ENCODE data around the gene IL5.

IL5 gene

DNA sequence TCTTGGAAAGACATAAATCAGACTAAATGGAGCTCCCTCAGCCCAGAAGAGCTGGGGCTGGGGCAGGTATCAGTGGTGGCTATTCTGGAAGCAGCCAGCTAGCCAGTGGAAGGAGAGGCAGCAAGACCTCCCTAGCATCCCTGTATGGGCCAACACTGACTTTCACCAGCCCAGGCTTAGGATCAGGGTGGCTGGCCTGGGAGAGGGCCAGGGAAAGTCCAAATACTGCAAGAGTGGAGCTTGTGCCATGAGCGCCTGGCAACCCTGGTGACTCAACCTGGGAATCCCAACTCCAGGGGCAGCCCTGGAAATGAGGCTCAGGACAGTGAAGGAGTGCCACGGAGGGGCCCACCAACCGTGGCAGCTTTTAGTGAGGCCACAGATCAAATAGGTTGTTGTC, 45.2 kb downstream of the IL5 start:
- DNase-seq = no peak

DNA sequence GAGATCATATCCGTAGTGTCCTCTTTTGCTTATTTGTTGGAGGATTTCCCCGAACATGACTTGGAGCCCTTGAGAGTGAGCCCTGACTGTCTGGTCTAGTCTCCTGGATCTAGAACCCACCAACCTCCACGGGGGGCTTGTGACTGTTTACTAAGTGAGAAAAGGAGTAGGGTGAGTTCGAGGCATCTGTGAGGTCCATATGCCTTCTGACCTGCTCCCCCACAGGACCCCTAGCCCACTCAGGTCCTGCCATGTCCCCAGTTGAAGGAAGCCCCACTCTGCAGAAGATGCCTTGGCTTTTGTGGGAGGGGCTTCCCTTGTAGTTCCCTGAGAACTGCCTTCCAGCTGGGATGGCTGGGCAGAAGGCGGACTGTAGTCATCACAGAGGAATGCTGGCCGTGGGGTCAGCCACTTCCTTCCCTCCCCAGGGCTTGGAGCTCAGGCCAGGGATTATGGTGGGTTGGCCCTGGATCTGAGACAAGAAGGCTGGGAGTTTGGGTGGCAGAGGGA, 45.8 kb downstream of the IL5 start:
- no peak for DNase-seq

DNA sequence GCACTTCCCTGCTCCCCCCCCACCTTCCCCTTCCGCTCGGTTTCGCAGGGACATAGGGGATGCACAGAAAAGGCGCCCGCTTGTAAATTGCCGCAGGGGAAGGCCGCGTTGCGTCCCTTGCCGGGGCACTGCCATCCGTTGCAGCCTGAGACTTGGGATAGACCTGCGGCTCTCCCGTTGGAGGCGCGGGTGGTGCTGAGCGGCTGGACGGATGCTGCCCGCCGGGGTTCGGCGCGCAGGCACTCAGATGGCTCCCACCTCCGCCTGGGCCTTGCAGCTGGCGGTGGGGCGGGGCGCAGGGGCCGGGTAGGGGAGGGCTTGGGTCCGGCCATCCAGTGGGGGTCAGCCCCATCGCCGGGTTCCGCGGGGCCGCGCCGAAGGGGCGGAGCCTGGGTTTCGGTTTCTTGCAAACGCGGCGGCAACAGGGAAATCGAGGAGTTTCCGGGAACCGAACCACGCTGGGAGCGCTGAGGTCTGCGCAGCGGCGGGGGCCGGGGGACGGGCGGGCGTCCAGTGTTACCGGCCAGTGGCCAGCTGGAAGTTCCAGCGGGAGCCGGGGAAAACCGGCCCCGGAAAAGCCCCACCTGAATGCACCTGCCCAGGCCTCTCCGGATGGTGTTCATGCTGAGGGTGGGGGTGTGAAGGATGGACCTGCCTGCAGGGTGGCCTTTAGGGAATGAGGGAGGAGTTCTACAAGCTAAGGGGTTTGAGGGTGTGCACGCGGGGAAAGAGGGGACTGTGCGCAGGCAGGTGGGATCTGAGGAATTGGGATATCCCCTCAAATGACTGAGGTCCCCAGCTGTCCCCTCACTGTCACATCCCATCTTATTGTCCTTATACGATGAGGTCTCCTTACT, 46.5 kb downstream of the IL5 start:
- DNase-seq = no peak

DNA sequence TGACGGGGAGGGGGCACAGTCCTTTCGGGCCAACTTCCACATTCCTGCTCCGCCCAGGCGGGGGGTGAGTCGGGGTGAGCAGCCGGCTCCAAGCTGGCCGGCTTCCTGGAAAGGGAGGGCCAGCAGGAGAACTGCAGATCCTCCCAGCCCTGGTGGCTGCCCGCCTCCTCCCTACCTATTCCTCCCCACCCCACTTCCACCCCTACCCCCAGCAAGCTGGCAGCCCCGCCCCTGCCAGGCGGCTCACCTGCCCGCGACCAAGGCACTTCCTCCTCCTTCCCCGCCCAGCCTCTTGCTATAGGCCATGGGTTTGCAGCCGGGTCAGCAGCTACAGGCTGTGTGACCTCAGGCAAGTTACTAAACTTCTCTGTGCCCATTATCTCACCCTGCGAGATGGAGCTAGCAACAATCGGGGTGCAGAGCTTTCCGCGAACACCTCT, 47.1 kb downstream of the IL5 start:
- peak; percentile 71 to 74 for DNase-seq

DNA sequence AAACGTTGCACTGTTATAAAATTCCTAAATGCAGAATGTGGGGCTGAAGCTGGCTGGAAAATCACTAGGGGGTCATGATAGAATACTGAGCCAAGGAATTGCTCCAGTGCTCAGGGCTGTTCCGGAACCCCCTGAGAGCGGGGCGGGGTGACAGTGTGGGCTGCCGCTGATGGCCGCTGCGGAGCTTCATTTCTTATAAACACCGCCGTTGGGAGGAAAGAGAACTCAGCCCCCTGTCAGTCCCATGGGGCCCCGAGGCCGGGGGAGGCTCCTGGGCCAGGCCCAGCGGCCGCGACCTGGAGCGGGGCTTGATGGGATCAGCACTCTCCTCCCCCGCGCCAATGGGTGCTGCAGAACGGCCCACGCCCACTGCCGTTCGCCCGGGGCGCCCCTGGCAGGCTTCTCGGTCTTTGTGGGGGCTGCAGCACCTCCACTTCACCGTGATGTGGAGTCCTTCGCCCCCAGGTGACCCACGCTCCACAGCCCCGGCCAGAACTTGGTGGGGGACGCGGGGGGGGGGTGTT, 47.6 kb downstream of the IL5 start:
- DNase-seq = peak; percentile 68 to 70

DNA sequence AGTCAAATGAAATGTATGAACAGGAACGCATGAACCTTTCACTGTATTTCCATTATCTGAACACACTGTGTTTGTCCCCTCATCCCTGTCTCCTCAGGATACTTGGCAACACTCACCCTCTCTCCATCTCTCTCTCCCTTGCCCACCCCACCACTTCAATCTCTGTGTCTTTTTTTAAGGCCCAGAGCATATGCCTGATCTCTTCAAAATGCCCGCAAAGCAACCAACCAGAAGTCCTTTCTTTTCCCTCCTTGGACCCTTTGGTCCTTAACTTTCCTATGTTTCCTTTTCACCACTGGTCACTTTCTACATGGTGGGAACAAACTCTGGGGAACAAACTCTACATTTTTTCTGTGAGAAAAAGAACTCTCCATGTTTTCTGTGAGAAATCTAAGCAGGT, 49.5 kb downstream of the IL5 start:
- no peak for DNase-seq

DNA sequence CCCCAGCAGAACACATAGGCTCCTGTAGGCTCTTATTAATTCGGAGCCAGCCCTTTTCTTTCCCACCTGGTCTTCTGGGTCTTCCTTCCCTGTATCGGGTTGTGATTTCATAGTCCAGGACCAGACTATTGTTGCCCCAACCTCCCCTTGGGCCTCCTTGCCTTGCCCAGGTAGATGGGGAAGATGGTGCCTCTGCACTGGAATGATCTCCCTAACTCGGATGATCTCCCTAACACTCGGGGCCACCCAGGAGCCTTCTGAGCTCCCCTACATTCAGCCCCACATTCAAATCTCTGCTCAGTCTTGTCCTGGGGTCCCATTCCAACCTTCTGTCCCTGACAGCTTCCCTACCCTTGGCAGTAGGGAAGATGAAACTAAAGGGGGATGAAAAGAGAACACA, 50.1 kb downstream of the IL5 start:
- no peak for DNase-seq

DNA sequence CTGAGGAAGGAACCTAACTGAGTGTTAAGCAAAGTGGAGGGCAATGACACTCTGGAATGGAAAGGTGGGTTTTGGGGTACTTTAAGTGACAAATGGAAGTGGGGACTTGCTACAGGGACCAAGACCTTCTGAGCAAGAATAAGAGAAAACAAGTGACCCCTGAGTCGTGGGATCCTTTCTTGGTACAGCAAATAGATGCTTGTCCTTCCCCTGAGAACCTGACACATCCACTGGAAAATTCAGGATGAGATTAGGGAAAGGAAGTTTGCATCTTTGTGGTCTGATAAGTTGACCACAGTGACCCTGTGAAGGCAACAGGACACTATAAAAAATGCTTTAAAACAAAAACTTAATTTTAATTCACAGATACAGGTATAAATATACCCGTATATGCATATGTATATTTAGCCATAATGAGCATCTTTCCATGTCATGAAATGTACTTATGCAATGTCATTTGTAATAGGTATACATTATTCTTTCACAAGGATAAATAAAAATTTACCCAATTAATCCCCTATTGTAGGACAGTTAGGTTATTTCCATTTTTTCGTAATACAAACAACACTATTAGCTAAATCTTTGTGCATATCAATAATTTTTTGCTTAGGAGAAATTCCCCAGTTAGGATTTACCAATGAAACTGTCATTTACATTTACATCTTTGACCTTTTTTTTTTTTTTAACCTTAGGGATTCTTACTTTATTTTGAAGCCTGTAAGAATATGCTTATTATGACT, 50.8 kb downstream of the IL5 start:
- DNase-seq = no peak
